Right lobe of liver (tissue), 4 donors: ENCODE measurements around the gene RTN4IP1.

ENCODE experiments used
- POLR2A ChIP-seq: fragments of 450-650 bp; IDR thresholded peaks from one replicate; pipeline ENCODE4 v1.6.1; 2017; ENCODE audit warnings: antibody characterized with exemption, mild to moderate bottlenecking
- TF ChIP-seq, protein P1 (sequence below), 4 donors: fragments of 200-600 bp in 3 of 4; fragments of 450-650 bp in 1 of 4; IDR thresholded peaks; one replicate each; pipeline versions ENCODE4 v1.5.1 to v1.8.0; 2016 to 2022; ENCODE audit warnings: antibody characterized with exemption in 4 of 4, mild to moderate bottlenecking in 2 of 4
- donor health status: DM: no; HTN: no; CAD: no.
- donor health status: DM: no; HTN: no; CAD: no.
- donor health status: DM: no; HTN: yes; CAD: no.

DNA sequence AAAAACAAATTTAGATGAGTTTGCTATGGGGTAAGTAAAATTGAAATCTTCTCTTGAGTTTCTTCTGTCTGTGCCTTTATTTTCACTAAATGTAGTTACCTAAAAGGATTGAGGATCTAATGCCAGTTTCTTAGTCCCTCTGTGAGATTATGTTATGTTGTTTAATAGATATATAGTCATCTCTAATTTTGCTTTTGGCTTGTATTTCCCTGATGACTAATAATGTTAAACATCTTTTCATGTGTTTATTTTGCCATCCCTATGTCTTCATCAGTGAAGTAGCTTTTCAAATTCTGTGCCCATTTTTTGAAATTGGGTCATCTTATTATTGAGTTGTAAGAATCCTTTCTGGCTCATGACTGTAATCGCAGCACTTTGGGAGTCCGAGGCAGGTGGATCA, 13.8 kb upstream of the RTN4IP1 start:
- TF ChIP-seq, protein P1, sequence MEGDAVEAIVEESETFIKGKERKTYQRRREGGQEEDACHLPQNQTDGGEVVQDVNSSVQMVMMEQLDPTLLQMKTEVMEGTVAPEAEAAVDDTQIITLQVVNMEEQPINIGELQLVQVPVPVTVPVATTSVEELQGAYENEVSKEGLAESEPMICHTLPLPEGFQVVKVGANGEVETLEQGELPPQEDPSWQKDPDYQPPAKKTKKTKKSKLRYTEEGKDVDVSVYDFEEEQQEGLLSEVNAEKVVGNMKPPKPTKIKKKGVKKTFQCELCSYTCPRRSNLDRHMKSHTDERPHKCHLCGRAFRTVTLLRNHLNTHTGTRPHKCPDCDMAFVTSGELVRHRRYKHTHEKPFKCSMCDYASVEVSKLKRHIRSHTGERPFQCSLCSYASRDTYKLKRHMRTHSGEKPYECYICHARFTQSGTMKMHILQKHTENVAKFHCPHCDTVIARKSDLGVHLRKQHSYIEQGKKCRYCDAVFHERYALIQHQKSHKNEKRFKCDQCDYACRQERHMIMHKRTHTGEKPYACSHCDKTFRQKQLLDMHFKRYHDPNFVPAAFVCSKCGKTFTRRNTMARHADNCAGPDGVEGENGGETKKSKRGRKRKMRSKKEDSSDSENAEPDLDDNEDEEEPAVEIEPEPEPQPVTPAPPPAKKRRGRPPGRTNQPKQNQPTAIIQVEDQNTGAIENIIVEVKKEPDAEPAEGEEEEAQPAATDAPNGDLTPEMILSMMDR (IDR thresholded peaks at IDR 0.05), result no peak
- no peak for TF ChIP-seq POLR2A
